Muscle of arm (tissue), 14 donors: Measurements from ENCODE around the gene FHL5. TPM values are rescaled to one million over a fixed set of nuclear protein-coding genes. Genes with fewer than 3 reads are reported as not detected.
A peak's percentile ranks its signal among the peaks of the same experiment; 100 is the strongest.
"Not testable (repeated sequence)": the region's sequence is repeated elsewhere in the genome, so short reads cannot be mapped to it uniquely, and the experiment has no call there.

Source experiments
- DNase-seq: peaks from one replicate; pipeline ENCODE4 v3.0.0-alpha.2; 2013
- long read RNA-seq, 11 donors: transcript quantifications; one replicate each; lab custom pipeline, GENCODE V29; 2026
- polyA plus RNA-seq, 12 donors: library from polyadenylated mRNA; unstranded; fragments of 120-200 nt; gene quantifications; one replicate each; pipeline ENCODE4 v1.2.1, GENCODE V29; 2013; ENCODE audit not compliant: insufficient read length in 12 of 12

FHL5 gene
- 1 to 10 TPM in 10 of 12 donors, not detected in 2; 1.3 to 2.7 (median 2.1) TPM for polyA plus RNA-seq
- long read RNA-seq, donor 1: 0 reads
- long read RNA-seq, donor 2: 0 reads
- long read RNA-seq, donor 3: 0 reads
- long read RNA-seq, donor 4: 0 reads
- long read RNA-seq, donor 5: 0 reads
- long read RNA-seq, donor 6: 0 reads
- long read RNA-seq, donor 7: 0 reads
- long read RNA-seq, donor 8: 0 reads
- long read RNA-seq, donor 9: 0 reads
- long read RNA-seq, donor 10: 0 reads
- long read RNA-seq, donor 11: 0 reads

GRCh38 chr6:96562886-96563285 is at the start of gene FHL5:
Gene FHL5, plus strand, starts transcription at chr6:96563128. Its CDS starts 40,486 bp downstream, at chr6:96603614.
- no peak for DNase-seq

GRCh38 chr6:96520171-96521115 is 42.5 kb upstream of the FHL5 start:
- DNase-seq: peak; percentile 3

DNA sequence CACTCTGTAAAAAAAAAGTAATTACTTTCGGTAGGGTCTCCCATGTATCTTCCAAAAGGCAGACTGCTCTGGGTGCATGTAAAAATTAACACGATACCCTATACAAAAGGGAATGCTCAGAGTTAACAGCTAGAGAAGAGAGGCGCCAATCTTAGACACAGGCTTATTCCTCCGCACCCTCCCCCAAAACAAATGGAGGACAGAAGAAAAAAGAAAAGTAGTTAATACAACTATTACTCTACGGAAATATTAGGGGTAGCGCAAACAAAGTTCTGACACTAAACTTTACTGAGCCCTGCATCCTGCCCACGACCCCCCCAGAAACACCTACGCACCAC is 41.7 kb upstream of the FHL5 start:
- DNase-seq: no peak

DNA sequence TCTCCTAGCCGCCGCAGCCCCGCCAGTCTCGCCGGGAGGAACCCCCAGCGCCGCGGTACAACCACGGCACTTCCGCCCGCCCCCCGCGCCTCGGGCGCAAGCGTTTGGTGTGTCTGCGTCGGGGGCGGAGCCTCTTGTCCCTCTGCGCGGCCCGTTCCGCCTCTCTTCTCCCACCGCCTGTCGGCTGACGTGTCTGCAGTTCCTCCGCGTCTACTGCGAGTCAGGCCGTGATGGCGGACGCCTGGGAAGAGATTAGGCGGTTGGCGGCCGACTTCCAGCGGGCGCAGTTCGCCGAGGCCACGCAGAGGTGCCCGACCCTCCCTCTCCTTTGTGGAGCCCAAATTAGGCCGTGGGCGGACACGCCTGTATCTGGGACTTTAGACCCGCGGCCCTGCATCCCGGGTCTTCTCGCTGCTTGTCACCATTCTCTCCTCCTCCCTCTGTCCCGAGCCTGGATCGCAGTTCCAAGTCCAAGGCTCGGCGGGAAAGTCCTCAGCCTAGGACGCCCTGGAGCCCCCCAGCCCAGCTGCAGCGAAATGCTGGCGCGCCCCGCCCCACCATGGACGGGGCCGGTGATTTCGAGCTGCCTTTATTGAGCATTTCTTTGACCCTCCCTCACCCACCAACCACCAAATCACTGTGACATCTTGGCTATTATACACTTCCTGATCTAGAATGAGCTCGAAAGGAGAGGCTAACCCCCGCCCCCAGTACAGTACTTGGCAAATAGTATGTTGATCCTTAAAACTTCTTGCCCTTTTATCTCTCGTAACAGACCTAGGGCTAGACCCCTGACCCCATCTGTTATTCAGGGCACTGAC is 41.1 kb upstream of the FHL5 start, which contains the start of gene UFL1:
Gene UFL1, plus strand, starts transcription at position 163 of the 821 bp plus-strand sequence. Its CDS starts 68 bp downstream, at position 231.
- peak; percentile 94 for DNase-seq

DNA sequence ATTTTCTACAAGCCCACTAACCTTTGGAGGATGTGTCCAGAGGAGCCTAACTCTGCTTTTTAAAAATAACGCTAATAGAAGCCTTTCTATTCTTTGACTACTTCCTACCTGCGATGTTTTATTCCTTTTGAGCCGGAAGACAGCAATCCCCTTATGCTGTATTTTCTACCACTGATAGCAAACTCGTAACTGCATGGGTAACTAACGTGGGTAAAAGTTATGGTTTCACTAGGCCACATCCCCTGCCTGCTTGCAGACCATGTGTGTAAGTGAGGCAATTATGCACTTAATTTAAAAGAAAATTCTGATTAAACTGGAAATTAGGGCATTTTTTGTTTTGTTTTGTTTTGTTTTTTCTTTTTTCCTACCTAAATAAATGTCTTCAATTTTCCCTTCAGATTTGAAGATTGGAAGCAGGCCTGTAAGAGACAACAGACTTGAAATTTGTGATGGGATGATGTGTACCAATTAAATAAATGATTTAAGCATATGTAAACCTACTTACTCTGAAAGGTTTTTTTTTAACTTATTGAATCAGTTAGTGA is 40.4 kb upstream of the FHL5 start:
- peak; percentile 56 for DNase-seq

DNA sequence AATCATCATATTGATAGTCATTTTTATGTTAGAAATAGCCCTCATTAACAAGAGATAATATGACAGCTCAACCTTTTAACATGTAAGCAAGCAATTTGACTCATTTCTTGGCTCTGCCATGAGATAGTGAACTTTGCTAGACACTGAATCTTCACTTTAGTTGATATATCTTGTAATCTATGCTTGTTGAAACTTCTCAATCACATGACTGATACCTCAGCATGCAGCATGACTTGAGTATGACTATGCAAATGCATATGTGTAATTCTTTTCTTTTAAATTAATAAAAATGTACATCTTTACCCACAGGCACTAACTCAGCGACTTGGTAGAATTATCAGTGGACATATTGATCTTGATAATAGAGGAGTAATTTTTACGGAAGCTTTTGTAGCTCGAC is 34.7 kb upstream of the FHL5 start:
- no peak for DNase-seq

DNA sequence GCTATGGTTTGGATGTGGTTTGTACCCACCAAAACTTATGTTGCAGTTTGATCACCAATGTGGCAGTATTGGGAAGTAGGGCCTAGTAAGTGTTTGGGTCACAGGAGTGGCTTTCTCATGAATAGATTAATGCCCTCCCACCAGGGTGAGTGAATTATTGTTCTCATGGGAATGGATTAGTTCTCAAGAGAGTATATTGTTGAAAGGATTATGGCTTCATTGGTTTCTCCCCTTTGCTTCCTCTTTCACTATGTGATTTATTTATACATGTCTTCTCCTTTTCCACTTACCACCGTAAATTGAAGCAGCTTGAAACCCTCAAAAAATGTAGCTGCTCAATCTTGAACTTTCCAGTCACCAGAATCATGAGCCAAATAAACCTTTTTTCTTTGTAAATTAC is 30.5 kb upstream of the FHL5 start:
- no peak for DNase-seq

GRCh38 chr6:96537726-96538125 is 25.2 kb upstream of the FHL5 start:
- DNase-seq: no peak

- DNase-seq: no peak
These were observed 20.2 kb upstream of the FHL5 start for GRCh38 chr6:96542702-96543101.

DNA sequence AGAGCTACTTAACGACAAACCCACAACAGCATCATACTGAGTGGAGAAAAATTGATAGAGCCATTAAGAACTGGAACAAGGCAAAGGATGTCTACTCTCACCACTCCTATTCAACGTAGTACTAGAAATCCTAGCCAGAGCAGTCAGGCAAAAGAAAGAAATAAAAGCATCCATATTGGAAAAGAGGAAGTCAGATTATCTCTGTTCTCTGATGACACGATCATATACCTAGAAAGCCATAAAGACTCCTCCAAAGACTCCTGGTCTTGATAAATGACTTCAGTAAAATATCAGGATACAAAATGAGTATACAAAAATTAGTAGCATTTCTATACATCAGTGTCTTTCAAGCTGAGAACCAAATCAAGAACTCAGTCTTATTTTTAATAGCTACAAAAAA is 17.0 kb upstream of the FHL5 start:
- no peak for DNase-seq

- no peak for DNase-seq
These were observed 15.3 kb upstream of the FHL5 start for GRCh38 chr6:96547654-96548053.

GRCh38 chr6:96554558-96554957 is 8.4 kb upstream of the FHL5 start:
- DNase-seq: no peak

DNA sequence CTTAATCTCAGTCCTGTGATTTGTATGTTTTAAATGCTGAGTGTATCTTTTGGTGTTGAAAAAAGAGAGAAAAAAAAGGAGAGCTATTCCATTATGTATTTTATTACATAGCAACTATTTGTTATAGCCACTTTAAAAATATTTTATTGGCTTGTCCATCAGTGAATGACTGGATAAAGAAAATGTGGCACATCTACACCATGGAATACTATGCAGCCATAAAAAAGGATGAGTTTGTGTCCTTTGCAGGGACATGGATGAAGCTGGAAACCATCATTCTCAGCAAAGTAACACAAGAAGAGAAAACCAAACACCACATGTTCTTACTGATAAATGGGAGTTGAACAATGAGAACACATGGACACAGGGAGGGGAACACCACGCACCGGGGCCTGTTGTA is 3.2 kb upstream of the FHL5 start:
- DNase-seq: not testable (repeated sequence)

DNA sequence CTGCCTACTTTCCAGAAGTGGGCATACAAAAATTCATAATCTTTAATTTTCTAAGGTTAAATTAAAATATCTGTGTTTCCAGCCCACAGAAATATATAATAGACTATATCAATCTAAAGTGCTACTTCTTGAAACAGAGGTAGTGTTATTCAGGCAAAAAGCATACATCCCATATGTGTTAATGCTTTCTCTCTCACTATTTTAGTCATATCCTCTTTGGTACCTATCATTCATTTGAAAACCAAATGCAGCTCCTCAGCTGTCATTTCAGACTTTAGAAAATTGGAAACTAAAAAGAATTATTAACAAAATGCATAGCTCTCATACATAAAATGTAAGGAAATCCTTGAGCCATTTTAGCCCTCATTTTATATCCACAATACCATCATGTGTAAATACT is 925 bp downstream of the FHL5 start:
- no peak for DNase-seq

DNA sequence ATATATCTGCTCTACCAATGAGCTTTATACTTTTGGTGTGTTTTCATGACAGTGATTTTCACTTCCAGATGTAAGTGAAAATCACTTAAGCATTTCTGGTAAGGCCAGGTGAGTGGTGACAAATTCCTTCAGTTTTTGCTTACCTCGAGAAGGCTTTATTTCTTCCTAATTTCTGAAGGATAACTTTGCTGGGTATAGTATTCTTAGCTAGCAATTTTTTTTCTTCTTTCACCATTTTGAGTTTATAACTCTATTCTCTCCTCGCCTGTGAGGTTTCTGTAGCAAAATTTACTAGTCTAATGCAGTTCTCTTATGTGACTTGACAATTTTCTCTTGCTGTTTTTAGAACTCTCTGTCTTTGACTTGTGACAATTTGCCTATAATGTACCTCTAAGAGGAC is 7.1 kb downstream of the FHL5 start:
- DNase-seq: no peak

- DNase-seq: no peak
These were observed 8.6 kb downstream of the FHL5 start for GRCh38 chr6:96571551-96571950.

GRCh38 chr6:96575359-96575758 is 12.4 kb downstream of the FHL5 start:
- no peak for DNase-seq

DNA sequence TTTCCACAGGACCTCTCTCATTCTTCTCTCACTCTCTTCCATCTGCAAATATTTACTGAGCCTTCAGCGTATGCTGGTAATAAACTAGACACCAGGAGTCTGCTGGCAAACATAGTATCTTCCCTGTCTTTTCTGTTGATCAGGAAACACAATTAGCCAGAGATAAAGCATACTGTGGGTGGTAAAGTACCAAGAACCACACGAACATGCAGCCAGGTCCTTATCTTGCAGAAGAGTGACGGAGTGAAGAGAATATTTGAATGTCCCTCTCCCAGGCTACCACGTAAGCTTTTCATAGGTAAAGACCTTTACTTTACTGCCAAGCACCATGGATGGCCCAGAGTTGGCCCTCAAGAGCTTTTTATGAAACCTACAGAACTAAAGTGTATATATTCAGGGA is 13.3 kb downstream of the FHL5 start:
- no peak for DNase-seq

GRCh38 chr6:96582021-96582420 is 19.1 kb downstream of the FHL5 start:
- no peak for DNase-seq

DNA sequence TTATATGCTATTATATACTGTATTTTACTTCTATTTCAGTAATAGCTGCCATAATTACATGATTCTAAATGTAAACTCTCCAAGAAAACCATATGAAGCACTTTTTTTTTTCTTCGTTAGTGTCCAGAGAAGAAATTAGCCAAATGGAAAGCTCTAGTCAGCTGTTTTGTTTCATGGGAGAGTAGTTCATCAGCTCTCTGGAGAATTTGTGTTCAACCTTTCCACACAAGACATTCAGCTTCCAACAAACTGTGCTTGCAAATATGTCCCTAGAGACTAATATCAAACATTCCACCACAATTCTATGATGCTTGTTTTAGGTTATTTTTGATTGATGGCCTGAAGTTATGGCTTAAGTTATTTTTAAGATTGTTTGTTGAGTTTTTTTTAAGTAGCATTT is 19.5 kb downstream of the FHL5 start:
- DNase-seq: no peak

DNA sequence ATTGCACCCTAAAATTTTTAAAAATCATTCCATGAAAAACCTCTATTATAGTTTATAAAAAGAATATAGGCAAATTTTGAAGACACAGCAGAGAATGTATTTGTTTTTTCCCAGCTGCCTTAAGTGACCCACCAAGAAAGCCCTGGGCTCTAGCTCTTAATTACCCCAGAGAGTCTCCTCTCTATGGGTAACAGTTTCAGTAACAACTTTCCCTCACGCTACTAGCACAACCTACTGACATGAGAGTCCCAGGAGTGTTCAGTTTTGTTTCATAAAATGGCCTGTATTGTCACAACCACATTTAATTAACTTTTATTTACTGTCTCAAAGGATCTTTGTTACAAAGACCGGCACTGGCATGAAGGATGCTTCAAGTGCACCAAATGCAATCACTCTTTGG is 41.5 kb downstream of the FHL5 start:
- DNase-seq: no peak

GRCh38 chr6:96608074-96608473 is 45.1 kb downstream of the FHL5 start:
- no peak for DNase-seq
